Measurements from ENCODE around the gene PLXDC2. TPM values are rescaled to one million over a fixed set of nuclear protein-coding genes. Genes with fewer than 3 reads are reported as not detected.
A peak's percentile ranks its signal among the peaks of the same experiment; 100 is the strongest.

Gene PLXDC2
- polyA plus RNA-seq, 1 donor: 30.7 TPM

GRCh38 chr10:19815731-19816410 is 361 bp upstream of the PLXDC2 start:
- DNase-seq (ENCODE audit: low read depth): no peak

- no peak for DNase-seq (ENCODE audit: low read depth)
These were observed 1.1 kb downstream of the PLXDC2 start for GRCh38 chr10:19817231-19817933.

- no peak for DNase-seq (ENCODE audit: low read depth)
These were observed 2.6 kb downstream of the PLXDC2 start for GRCh38 chr10:19818876-19819275.

GRCh38 chr10:19819419-19820033 is 3.3 kb downstream of the PLXDC2 start:
- peak; percentile 83 for DNase-seq (ENCODE audit: low read depth)

GRCh38 chr10:19824381-19825342 is 8.4 kb downstream of the PLXDC2 start:
- DNase-seq (ENCODE audit: low read depth): no peak

- no peak for DNase-seq (ENCODE audit: low read depth)
These were observed 9.5 kb downstream of the PLXDC2 start for GRCh38 chr10:19825700-19826099.

GRCh38 chr10:19826712-19827111 is 10.5 kb downstream of the PLXDC2 start:
- DNase-seq (ENCODE audit: low read depth): no peak

GRCh38 chr10:19828278-19829049 is 12.2 kb downstream of the PLXDC2 start:
- DNase-seq (ENCODE audit: low read depth): no peak

- no peak for DNase-seq (ENCODE audit: low read depth)
These were observed 16.5 kb downstream of the PLXDC2 start for GRCh38 chr10:19832699-19833098.

GRCh38 chr10:19833170-19833824 is 17.1 kb downstream of the PLXDC2 start:
- no peak for DNase-seq (ENCODE audit: low read depth)

- DNase-seq (ENCODE audit: low read depth): no peak
These were observed 19.7 kb downstream of the PLXDC2 start for GRCh38 chr10:19835952-19836351.

- DNase-seq (ENCODE audit: low read depth): no peak
These were observed 22.9 kb downstream of the PLXDC2 start for GRCh38 chr10:19839090-19839489.

- DNase-seq (ENCODE audit: low read depth): no peak
These were observed 23.3 kb downstream of the PLXDC2 start for GRCh38 chr10:19839552-19839951.

- DNase-seq (ENCODE audit: low read depth): no peak
These were observed 24.5 kb downstream of the PLXDC2 start for GRCh38 chr10:19840776-19841175.

- DNase-seq (ENCODE audit: low read depth): no peak
These were observed 27.3 kb downstream of the PLXDC2 start for GRCh38 chr10:19843487-19843886.

- no peak for DNase-seq (ENCODE audit: low read depth)
These were observed 29.5 kb downstream of the PLXDC2 start for GRCh38 chr10:19845503-19846368.

- no peak for DNase-seq (ENCODE audit: low read depth)
These were observed 31.1 kb downstream of the PLXDC2 start for GRCh38 chr10:19847321-19847720.

- DNase-seq (ENCODE audit: low read depth): no peak
These were observed 32.2 kb downstream of the PLXDC2 start for GRCh38 chr10:19848226-19848985.

GRCh38 chr10:19853831-19854230 is 37.6 kb downstream of the PLXDC2 start:
- no peak for DNase-seq (ENCODE audit: low read depth)

Measured in forelimb muscle (tissue), 1 donor.